Activated CD8-positive, alpha-beta T cell treated with anti-CD3 and anti-CD28 coated beads for 36 hours (primary cell): ENCODE measurements around the gene BZW2. TPM values are rescaled to one million over a fixed set of nuclear protein-coding genes. Genes with fewer than 3 reads are reported as not detected.
A peak's percentile ranks its signal among the peaks of the same experiment; 100 is the strongest.

Experiments
- ATAC-seq: fragments of 200-7000 bp; cut with Tn5 transposase; one replicate; pipeline ENCODE4 v1.10.0; 2021; ENCODE audit warnings: mild to moderate bottlenecking, moderate library complexity
- CTCF ChIA-PET: fragments of 350-600 bp; sonication (Branson Sonifier 250); formaldehyde crosslinking; loops from one replicate; lab custom pipeline; 2021; ENCODE audit warnings: antibody characterized with exemption; lab: Charles Lee
- POLR2A ChIA-PET: fragments of 350-600 bp; sonication (Branson Sonifier 250); formaldehyde crosslinking; loops from one replicate; lab custom pipeline; 2021; ENCODE audit warnings: antibody characterized with exemption; lab: Charles Lee
- DNase-seq: peaks from one replicate; pipeline ENCODE4 v3.0.0-alpha.2; 2020
- H3K27ac Mint-ChIP-seq: one replicate; pipeline ENCODE4 v1.8.0; 2021; ENCODE audit warnings: mild to moderate bottlenecking, mixed read lengths
- H3K27me3 Mint-ChIP-seq: one replicate; pipeline ENCODE4 v1.8.0; 2021; ENCODE audit warnings: mixed read lengths
- H3K36me3 Mint-ChIP-seq: one replicate; pipeline ENCODE4 v1.8.0; 2021; ENCODE audit warnings: low read depth, mixed read lengths
- H3K4me1 Mint-ChIP-seq: one replicate; pipeline ENCODE4 v1.8.0; 2021; ENCODE audit warnings: low read depth, mixed read lengths
- H3K4me3 Mint-ChIP-seq: one replicate; pipeline ENCODE4 v1.8.0; 2021; ENCODE audit warnings: mild to moderate bottlenecking, moderate library complexity, mixed read lengths
- H3K9me3 Mint-ChIP-seq: one replicate; pipeline ENCODE4 v1.8.0; 2021; ENCODE audit warnings: mixed read lengths
- intact Hi-C: fragments of 100-400 bp; cut with micrococcal nuclease; formaldehyde crosslinking; loops from one replicate; pipeline ENCODE4 v1.10.0; 2022
- total RNA-seq, 2 experiments: library from RNA; stranded (reverse); gene quantifications; one replicate each; pipeline ENCODE4 v1.2.3, GENCODE V29; 2021
- TF ChIP-seq, protein P1 (sequence below): fragments of 200-600 bp; IDR thresholded peaks from one replicate; pipeline ENCODE4 v1.8.0; 2022; ENCODE audit warnings: antibody characterized with exemption, mild to moderate bottlenecking

BZW2 gene
- total RNA-seq, 2 experiments from 2014 or later, result 120 to 123 TPM

DNA sequence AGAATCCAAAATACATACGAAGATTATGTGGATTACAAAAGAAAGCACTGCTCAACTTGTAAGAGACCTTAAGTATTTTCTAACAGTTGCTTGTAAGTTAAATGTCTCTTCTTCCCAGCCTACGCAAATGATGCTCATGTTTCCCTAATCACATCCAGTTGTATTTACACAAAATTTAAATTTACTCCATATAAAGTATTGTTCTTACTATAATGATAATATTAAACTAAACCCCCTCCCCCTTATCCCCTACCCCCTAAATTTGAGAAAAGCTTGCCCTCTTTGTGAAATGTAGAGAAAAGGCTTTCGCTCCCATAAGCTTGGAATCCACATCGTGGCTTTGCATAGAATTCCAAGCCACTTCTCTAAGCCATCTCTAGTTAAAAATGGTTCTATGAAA is 29.9 kb upstream of the BZW2 start:
- TF ChIP-seq, protein P1, sequence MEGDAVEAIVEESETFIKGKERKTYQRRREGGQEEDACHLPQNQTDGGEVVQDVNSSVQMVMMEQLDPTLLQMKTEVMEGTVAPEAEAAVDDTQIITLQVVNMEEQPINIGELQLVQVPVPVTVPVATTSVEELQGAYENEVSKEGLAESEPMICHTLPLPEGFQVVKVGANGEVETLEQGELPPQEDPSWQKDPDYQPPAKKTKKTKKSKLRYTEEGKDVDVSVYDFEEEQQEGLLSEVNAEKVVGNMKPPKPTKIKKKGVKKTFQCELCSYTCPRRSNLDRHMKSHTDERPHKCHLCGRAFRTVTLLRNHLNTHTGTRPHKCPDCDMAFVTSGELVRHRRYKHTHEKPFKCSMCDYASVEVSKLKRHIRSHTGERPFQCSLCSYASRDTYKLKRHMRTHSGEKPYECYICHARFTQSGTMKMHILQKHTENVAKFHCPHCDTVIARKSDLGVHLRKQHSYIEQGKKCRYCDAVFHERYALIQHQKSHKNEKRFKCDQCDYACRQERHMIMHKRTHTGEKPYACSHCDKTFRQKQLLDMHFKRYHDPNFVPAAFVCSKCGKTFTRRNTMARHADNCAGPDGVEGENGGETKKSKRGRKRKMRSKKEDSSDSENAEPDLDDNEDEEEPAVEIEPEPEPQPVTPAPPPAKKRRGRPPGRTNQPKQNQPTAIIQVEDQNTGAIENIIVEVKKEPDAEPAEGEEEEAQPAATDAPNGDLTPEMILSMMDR, result no peak
- no peaks in the 10 kb centered on the region for H3K27me3 Mint-ChIP-seq
- intact Hi-C loops, result no loop called here
- peaks cover 27% of the 10 kb centered on the region for H3K36me3 Mint-ChIP-seq
- POLR2A ChIA-PET, result interaction anchor here (0.6 kb wide), 1 partner anchor 28 kb away, joined by 3 read pairs; no protein-coding TSS in a partner anchor
- CTCF ChIA-PET, result no interaction called here
- no peaks in the 10 kb centered on the region for H3K9me3 Mint-ChIP-seq
- peaks cover 23% of the 10 kb centered on the region for H3K4me1 Mint-ChIP-seq
- H3K4me3 Mint-ChIP-seq, result no peak overlapping the region
- H3K27ac Mint-ChIP-seq, result no peak overlapping the region
- no peak for ATAC-seq
- DNase-seq, result no peak

DNA sequence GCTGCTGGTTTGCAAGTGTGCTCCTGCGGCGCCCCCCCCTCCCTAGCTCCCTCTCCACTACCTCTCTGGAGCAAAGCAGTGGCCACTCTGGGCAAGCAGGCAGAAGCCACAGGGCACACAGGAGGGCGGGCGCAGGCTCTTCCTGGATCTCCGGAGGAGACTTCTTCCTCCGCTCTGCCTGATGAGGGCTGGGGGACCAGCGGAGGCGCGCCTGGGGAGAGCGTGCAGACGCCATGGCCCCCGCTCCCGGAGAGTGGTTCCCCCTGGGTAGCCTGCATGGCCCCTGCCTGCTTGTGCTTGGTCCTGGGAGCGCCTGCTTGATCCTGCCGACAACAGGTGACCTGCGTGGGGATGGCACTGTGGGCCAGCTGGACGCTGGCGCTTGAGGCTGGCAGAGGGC is 29.4 kb upstream of the BZW2 start:
- H3K4me1 Mint-ChIP-seq, result peaks cover 23% of the 10 kb centered on the region
- intact Hi-C loops, result no loop called here
- ATAC-seq (no peak), DNase-seq (no peak)
- H3K27ac Mint-ChIP-seq, result no peak overlapping the region
- TF ChIP-seq, protein P1, result no peak
- ChIA-PET CTCF (no interaction called here), POLR2A (interaction anchor here (0.6 kb wide), 1 partner anchor 28 kb away, joined by 3 read pairs; no protein-coding TSS in a partner anchor)
- H3K4me3 Mint-ChIP-seq, result no peak overlapping the region
- H3K9me3 Mint-ChIP-seq, result no peaks in the 10 kb centered on the region
- H3K36me3 Mint-ChIP-seq, result peaks cover 27% of the 10 kb centered on the region
- no peaks in the 10 kb centered on the region for H3K27me3 Mint-ChIP-seq

DNA sequence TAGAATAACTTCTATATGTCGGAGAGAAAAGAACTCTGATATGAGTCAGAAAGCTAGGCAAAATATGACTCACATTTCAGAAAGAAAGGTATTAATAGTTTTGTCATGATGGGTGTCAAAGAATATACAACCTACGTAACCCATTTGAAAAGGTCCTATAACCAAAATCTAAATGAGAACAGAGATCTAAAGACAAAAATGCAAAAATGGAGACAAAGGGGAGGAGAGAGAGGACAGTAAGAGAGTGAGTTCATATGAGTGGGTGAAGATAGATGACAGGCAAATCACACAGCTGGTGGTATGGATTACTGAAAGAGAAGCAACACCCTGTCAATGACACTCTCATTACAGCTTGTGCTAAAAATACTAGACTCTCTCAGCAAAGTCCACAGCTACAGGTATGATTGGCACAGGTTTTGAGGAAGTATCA is 26.0 kb upstream of the BZW2 start:
- Mint-ChIP-seq H3K4me3 (peak overlapping the region; percentile 8), H3K36me3 (peaks cover 33% of the 10 kb centered on the region), H3K4me1 (peaks cover 21% of the 10 kb centered on the region), H3K27me3 (no peaks in the 10 kb centered on the region), H3K9me3 (no peaks in the 10 kb centered on the region), H3K27ac (peak overlapping the region; percentile 87)
- ChIA-PET POLR2A (interaction anchor here (1.3 to 5.3 kb wide), 2 partner anchors 11 to 26 kb away, joined by 5 to 29 read pairs; partner anchors contain the start of genes ANKMY2 and BZW2), CTCF (interaction anchor here (1.4 to 1.6 kb wide), 2 partner anchors 14 to 26 kb away, joined by 4 to 5 read pairs; partner anchors contain the start of genes ANKMY2 and BZW2)
- intact Hi-C loops, result loop anchor here (2.0 kb wide), 1 partner anchor 49 kb away; no protein-coding TSS in a partner anchor
- DNase-seq (peak; percentile 37), ATAC-seq (peak; percentile 96)
- TF ChIP-seq, protein P1, result no peak

DNA sequence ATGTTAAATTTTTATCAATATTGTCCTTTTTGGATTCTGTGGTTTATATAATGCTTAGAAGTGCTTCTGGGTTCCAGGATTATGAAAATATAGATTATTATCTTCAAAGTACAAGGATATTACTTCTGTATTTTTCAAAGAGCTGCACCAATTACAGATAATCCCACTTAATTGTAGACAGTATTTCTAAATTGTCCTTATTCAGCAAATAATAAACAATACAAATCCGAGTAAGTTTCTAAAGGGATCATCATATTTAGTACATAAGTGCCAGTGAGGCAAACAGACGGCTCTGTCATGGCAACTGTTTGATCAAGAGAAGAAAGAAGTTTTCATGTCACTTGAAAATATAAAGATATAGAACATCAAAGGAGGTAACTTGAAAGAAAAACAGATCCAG is 19.6 kb upstream of the BZW2 start:
- peaks cover 6% of the 10 kb centered on the region for H3K4me1 Mint-ChIP-seq
- ChIA-PET POLR2A (interaction anchor here (0.6 kb wide), 1 partner anchor 20 kb away, joined by 3 read pairs; no protein-coding TSS in a partner anchor), CTCF (no interaction called here)
- no peak overlapping the region for H3K4me3 Mint-ChIP-seq
- TF ChIP-seq, protein P1, result no peak
- DNase-seq, result no peak
- H3K36me3 Mint-ChIP-seq, result peaks cover 13% of the 10 kb centered on the region
- H3K27me3 Mint-ChIP-seq, result no peaks in the 10 kb centered on the region
- no peaks in the 10 kb centered on the region for H3K9me3 Mint-ChIP-seq
- ATAC-seq, result no peak
- intact Hi-C loops, result no loop called here
- H3K27ac Mint-ChIP-seq, result no peak overlapping the region

DNA sequence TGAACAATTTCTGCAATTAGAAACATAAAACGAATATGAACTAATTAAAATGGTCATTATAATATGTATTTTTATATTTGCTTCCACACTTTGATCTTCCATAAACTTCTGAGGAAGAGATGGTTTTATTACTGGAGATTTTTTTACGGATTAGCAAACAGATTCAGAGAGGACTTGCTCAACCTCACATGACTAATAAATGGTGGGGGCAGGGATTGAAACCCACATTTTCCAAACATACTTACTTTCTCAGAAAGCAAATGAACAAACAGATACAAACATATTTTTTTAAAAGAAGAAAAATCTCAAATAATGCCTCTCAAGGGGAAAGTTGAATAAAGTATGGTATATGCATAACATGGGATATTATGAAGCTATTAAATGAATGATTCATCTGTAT is 18.7 kb upstream of the BZW2 start:
- Mint-ChIP-seq H3K4me3 (no peak overlapping the region), H3K4me1 (peaks cover 6% of the 10 kb centered on the region), H3K36me3 (peaks cover 15% of the 10 kb centered on the region), H3K27me3 (no peaks in the 10 kb centered on the region), H3K9me3 (no peaks in the 10 kb centered on the region), H3K27ac (no peak overlapping the region)
- ChIA-PET CTCF (no interaction called here), POLR2A (interaction anchor here (1.6 kb wide), 1 partner anchor 19 kb away, joined by 5 read pairs; the partner anchor contains the start of gene BZW2)
- intact Hi-C loops, result no loop called here
- DNase-seq, result no peak
- ATAC-seq, result no peak
- TF ChIP-seq, protein P1, result no peak
